Activated CD4-positive, alpha-beta T cell treated with anti-CD3 and anti-CD28 coated beads, Interleukin-2, amount 10 ng/mL, durations not matched to agents 24 days and 14 days (primary cell): Measurements from ENCODE around the gene WNT3. TPM values are rescaled to one million over a fixed set of nuclear protein-coding genes. Genes with fewer than 3 reads are reported as not detected.

Experiments used
- DNase-seq: peaks from one replicate; pipeline ENCODE4 v3.0.0; 2022
- H3K27ac Mint-ChIP-seq: one replicate; pipeline ENCODE4 v1.8.0; 2022; ENCODE audit warnings: mild to moderate bottlenecking, mixed read lengths
- H3K27me3 Mint-ChIP-seq: one replicate; pipeline ENCODE4 v1.8.0; 2022; ENCODE audit warnings: mixed read lengths
- H3K36me3 Mint-ChIP-seq: one replicate; pipeline ENCODE4 v1.8.0; 2022; ENCODE audit warnings: low read depth, mild to moderate bottlenecking, mixed read lengths
- H3K4me1 Mint-ChIP-seq: one replicate; pipeline ENCODE4 v1.8.0; 2021; ENCODE audit warnings: mixed read lengths
- H3K4me3 Mint-ChIP-seq: one replicate; pipeline ENCODE4 v1.8.0; 2022; ENCODE audit warnings: mild to moderate bottlenecking, moderate library complexity, mixed read lengths
- H3K9me3 Mint-ChIP-seq: one replicate; pipeline ENCODE4 v1.8.0; 2021; ENCODE audit warnings: mixed read lengths
- intact Hi-C: fragments of 100-400 bp; cut with micrococcal nuclease; formaldehyde crosslinking; loops from one replicate; pipeline ENCODE4 v1.15.1; 2023
- total RNA-seq: library from RNA; stranded (reverse); gene quantifications from 2 replicates; pipeline ENCODE4 v1.2.3, GENCODE V29; 2022

WNT3 gene
- total RNA-seq, 1 donor from 2014 or later, result 0.07 TPM

DNA sequence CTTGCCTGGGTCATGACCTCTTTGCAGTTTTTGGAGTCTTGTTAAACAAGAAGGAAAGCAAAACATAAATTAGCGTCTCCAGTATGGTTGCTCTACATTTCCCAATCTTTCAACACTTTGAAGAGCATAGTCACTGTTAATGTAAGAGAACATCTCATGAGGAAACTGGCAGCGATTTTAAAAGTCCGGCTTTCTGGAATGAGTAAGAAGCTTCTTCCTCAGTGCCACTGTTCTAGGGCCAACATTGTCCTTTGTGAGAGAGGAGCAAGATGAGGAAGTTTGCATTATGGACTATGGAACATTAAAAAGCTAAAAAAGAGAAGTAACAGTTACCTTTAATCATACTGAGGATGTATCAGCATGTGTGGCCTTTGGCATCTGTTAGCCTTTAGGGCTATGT lies 73.1 kb downstream of the WNT3 start:
- Mint-ChIP-seq H3K9me3 (no peaks in the 10 kb centered on the region), H3K27ac (no peak overlapping the region), H3K4me3 (no peak overlapping the region), H3K36me3 (peaks cover 12% of the 10 kb centered on the region), H3K27me3 (no peaks in the 10 kb centered on the region), H3K4me1 (no peaks in the 10 kb centered on the region)
- intact Hi-C loops, result no loop called here
- DNase-seq, result no peak

- no peak overlapping the region for H3K27ac Mint-ChIP-seq
- peaks cover 9% of the 10 kb centered on the region for H3K36me3 Mint-ChIP-seq
- DNase-seq, result no peak
- no peaks in the 10 kb centered on the region for H3K27me3 Mint-ChIP-seq
- no peak overlapping the region for H3K4me3 Mint-ChIP-seq
- intact Hi-C loops, result no loop called here
- H3K4me1 Mint-ChIP-seq, result no peaks in the 10 kb centered on the region
- H3K9me3 Mint-ChIP-seq, result no peaks in the 10 kb centered on the region
Observed at GRCh38 chr17:46744441-46744840, 74.1 kb downstream of the WNT3 start.

- no peak overlapping the region for H3K4me3 Mint-ChIP-seq
- H3K4me1 Mint-ChIP-seq, result no peaks in the 10 kb centered on the region
- no peak for DNase-seq
- H3K9me3 Mint-ChIP-seq, result no peaks in the 10 kb centered on the region
- H3K27ac Mint-ChIP-seq, result no peak overlapping the region
- H3K27me3 Mint-ChIP-seq, result no peaks in the 10 kb centered on the region
- intact Hi-C loops, result no loop called here
- peaks cover 7% of the 10 kb centered on the region for H3K36me3 Mint-ChIP-seq
Observed at GRCh38 chr17:46742565-46743270, 75.8 kb downstream of the WNT3 start.

GRCh38 chr17:46741122-46741730 lies 77.3 kb downstream of the WNT3 start:
- Mint-ChIP-seq H3K4me1 (no peaks in the 10 kb centered on the region), H3K9me3 (no peaks in the 10 kb centered on the region), H3K27me3 (no peaks in the 10 kb centered on the region), H3K27ac (no peak overlapping the region), H3K36me3 (peaks cover 9% of the 10 kb centered on the region), H3K4me3 (no peak overlapping the region)
- no peak for DNase-seq
- intact Hi-C loops, result no loop called here

- Mint-ChIP-seq H3K9me3 (no peaks in the 10 kb centered on the region), H3K4me3 (no peak overlapping the region), H3K4me1 (no peaks in the 10 kb centered on the region), H3K27me3 (no peaks in the 10 kb centered on the region), H3K36me3 (peaks cover 9% of the 10 kb centered on the region), H3K27ac (no peak overlapping the region)
- no peak for DNase-seq
- intact Hi-C loops, result no loop called here
Observed at GRCh38 chr17:46739982-46740381, 78.5 kb downstream of the WNT3 start.

- H3K4me3 Mint-ChIP-seq, result no peak overlapping the region
- no peak for DNase-seq
- no peak overlapping the region for H3K27ac Mint-ChIP-seq
- no peaks in the 10 kb centered on the region for H3K27me3 Mint-ChIP-seq
- no peaks in the 10 kb centered on the region for H3K4me1 Mint-ChIP-seq
- intact Hi-C loops, result no loop called here
- no peaks in the 10 kb centered on the region for H3K9me3 Mint-ChIP-seq
- H3K36me3 Mint-ChIP-seq, result peaks cover 5% of the 10 kb centered on the region
Observed at GRCh38 chr17:46738544-46738943, 79.9 kb downstream of the WNT3 start.

- no peak overlapping the region for H3K27ac Mint-ChIP-seq
- DNase-seq, result no peak
- no peaks in the 10 kb centered on the region for H3K4me1 Mint-ChIP-seq
- no peaks in the 10 kb centered on the region for H3K9me3 Mint-ChIP-seq
- H3K27me3 Mint-ChIP-seq, result no peaks in the 10 kb centered on the region
- H3K36me3 Mint-ChIP-seq, result peaks cover 7% of the 10 kb centered on the region
- no peak overlapping the region for H3K4me3 Mint-ChIP-seq
- intact Hi-C loops, result no loop called here
Observed at GRCh38 chr17:46737326-46737725, 81.2 kb downstream of the WNT3 start.

DNA sequence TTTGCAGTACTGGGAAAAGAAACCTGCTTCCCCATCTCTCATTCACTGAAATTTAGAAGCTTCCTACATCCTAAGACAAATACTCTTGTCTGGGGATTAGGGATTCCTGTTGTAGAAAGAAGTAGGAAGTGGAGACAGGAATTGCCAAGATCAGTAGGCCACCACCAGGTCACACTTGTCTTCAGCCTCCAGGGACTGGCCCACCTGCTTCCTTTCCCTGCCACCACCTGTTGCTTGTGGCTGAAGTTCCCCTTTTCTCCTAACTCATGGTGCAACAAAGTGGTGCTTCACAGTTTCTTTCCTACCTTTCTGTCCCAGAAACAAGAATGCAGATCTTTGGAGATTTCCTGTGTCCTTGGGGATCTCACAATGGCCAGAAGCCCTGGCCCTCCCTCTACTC lies 82.4 kb downstream of the WNT3 start:
- intact Hi-C loops, result no loop called here
- H3K27ac Mint-ChIP-seq, result no peak overlapping the region

GRCh38 chr17:46733837-46734475 lies 84.5 kb downstream of the WNT3 start:
- intact Hi-C loops, result no loop called here
- no peaks in the 10 kb centered on the region for H3K4me1 Mint-ChIP-seq
- no peak overlapping the region for H3K27ac Mint-ChIP-seq

More for the DNA sequence above, 82.4 kb downstream of the WNT3 start:
- Mint-ChIP-seq H3K4me1 (no peaks in the 10 kb centered on the region), H3K4me3 (no peak overlapping the region), H3K9me3 (no peaks in the 10 kb centered on the region), H3K36me3 (peaks cover 9% of the 10 kb centered on the region), H3K27me3 (no peaks in the 10 kb centered on the region)
- DNase-seq, result no peak

GRCh38 chr17:46732754-46733398 lies 85.6 kb downstream of the WNT3 start:
- H3K4me1 Mint-ChIP-seq, result no peaks in the 10 kb centered on the region
- no peaks in the 10 kb centered on the region for H3K9me3 Mint-ChIP-seq
- intact Hi-C loops, result no loop called here
- DNase-seq, result no peak
- no peaks in the 10 kb centered on the region for H3K27me3 Mint-ChIP-seq
- no peak overlapping the region for H3K27ac Mint-ChIP-seq
- H3K4me3 Mint-ChIP-seq, result no peak overlapping the region
- peaks cover 15% of the 10 kb centered on the region for H3K36me3 Mint-ChIP-seq

More at GRCh38 chr17:46733837-46734475, 84.5 kb downstream of the WNT3 start:
- Mint-ChIP-seq H3K4me3 (no peak overlapping the region), H3K27me3 (no peaks in the 10 kb centered on the region), H3K36me3 (peaks cover 14% of the 10 kb centered on the region), H3K9me3 (no peaks in the 10 kb centered on the region)
- DNase-seq, result no peak

DNA sequence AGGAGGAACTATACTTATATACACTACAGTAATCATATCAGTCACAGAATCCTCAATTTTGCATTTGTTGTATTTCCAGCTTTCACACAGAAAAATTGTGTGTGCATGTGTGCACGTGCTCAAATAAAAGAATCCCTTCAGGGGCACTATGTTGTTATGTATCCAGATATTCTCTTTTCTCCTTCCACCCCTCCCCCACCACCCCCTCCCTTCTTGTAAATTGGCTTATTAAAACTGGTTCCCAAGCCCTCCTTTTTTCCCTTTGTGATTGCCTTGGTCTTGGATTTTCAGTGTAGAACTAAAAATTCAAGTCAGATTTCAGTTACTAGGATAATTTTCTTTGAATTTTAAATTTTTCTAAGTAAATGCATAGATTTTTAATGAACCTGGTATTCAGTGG lies 86.3 kb downstream of the WNT3 start:
- Mint-ChIP-seq H3K4me1 (no peaks in the 10 kb centered on the region), H3K9me3 (no peaks in the 10 kb centered on the region), H3K36me3 (peaks cover 14% of the 10 kb centered on the region), H3K4me3 (no peak overlapping the region), H3K27ac (no peak overlapping the region), H3K27me3 (no peaks in the 10 kb centered on the region)
- intact Hi-C loops, result no loop called here
- DNase-seq, result no peak

DNA sequence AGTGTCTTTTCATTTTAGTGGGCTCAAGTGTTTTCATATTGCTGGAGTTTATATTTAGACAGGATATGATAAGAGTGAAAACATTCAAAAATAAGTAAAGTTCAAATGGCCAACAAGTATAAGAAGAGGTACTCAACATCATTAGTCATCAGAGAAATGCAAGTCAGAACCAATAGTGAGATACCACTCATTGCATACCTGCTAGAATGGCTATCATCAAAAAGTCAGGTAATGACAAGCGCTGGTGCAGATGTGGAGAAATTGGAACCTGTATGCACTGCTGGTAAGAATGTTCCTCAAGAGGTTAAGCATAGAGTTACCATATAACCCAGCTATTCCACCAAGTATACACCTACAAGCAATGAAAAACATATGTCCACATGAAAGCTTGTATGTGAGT lies 87.8 kb downstream of the WNT3 start:
- Mint-ChIP-seq H3K27me3 (no peaks in the 10 kb centered on the region), H3K9me3 (no peaks in the 10 kb centered on the region), H3K27ac (no peak overlapping the region), H3K4me3 (no peak overlapping the region), H3K36me3 (peaks cover 15% of the 10 kb centered on the region), H3K4me1 (no peaks in the 10 kb centered on the region)
- no peak for DNase-seq
- intact Hi-C loops, result no loop called here

DNA sequence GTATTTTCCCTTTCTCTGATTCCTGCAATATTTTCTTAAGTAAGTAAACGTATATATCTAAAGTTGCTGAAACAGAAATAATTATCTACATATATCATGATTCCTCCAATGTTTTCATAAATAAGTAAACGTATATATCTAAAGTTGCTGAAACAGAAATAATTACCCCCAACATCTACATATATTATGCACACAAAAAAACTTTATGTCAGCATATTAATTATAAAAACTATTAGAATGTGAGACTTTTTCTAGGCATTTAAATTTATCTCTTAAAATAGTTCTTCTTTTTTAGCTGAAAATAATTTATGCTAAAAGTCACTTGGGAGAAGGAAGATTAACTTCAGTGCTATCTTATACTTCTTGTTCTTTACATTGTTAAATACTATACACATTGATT lies 88.5 kb downstream of the WNT3 start:
- DNase-seq, result no peak
- intact Hi-C loops, result no loop called here
- Mint-ChIP-seq H3K4me3 (no peak overlapping the region), H3K27me3 (no peaks in the 10 kb centered on the region), H3K27ac (no peak overlapping the region), H3K36me3 (peaks cover 18% of the 10 kb centered on the region), H3K9me3 (no peaks in the 10 kb centered on the region), H3K4me1 (no peaks in the 10 kb centered on the region)
